Articular chondrocyte of knee joint (primary cell): ENCODE measurements around the gene ABHD14A. TPM values are rescaled to one million over a fixed set of nuclear protein-coding genes. Genes with fewer than 3 reads are reported as not detected.

Experiments
- small RNA-seq: library from RNA; depleted of rRNA; stranded (forward); fragments of <200 nt; gene quantifications from one replicate; pipeline ENCODE3, GENCODE V24; 2012
- total RNA-seq: library from RNA; depleted of rRNA; stranded (reverse); fragments of >200 nt; gene quantifications from 2 replicates; pipeline ENCODE4 v1.2.3, GENCODE V29; 2012

Gene ABHD14A
- total RNA-seq: 12.1 and 16.9 TPM in 2 replicates

DNA sequence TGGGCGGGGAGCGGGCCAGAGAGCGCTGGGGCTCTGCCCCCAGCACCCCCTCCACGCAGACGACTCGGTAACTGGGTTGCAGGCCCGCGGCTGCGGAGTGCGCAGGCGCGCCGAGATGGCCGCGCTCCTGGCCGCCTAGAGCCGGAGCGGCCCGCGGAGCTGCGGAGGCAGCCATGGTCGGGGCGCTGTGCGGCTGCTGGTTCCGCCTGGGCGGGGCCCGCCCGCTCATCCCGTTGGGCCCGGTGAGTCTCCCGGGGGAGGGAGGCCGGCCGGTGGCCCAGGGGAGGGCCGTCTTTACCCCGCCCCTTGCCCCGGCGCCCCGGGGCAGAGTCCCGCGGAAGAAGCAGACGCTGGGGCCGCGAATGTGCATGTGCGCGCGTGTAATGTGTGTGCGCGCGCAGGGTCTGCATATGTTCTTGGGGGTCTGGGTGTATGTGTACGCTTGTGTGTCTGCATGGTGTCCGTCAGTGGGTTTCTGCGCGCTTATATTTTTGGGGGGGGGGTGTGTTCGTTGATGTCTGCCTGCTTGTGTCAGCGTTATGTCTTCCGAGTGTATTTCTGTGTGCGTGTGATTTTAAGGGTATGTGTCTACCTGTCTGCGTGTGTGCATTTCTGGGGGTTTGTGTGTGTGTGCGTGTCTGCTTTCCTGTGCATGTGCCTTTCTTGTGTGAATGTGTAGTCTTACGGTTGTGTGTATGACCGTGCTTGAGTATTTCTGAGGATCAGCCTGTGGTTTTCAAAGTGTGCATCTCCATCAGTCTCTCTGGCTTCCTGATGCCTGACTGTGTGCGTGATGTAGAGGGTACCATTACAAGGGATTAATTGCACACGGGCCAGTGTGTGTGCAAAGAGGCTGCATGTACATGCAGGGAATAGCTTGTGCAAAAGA is at the start of gene ABHD14A:
TSS of gene ABHD14A (plus strand) at position 102 of the 889 bp plus-strand sequence. CDS start at position 174, 72 bp downstream.

DNA sequence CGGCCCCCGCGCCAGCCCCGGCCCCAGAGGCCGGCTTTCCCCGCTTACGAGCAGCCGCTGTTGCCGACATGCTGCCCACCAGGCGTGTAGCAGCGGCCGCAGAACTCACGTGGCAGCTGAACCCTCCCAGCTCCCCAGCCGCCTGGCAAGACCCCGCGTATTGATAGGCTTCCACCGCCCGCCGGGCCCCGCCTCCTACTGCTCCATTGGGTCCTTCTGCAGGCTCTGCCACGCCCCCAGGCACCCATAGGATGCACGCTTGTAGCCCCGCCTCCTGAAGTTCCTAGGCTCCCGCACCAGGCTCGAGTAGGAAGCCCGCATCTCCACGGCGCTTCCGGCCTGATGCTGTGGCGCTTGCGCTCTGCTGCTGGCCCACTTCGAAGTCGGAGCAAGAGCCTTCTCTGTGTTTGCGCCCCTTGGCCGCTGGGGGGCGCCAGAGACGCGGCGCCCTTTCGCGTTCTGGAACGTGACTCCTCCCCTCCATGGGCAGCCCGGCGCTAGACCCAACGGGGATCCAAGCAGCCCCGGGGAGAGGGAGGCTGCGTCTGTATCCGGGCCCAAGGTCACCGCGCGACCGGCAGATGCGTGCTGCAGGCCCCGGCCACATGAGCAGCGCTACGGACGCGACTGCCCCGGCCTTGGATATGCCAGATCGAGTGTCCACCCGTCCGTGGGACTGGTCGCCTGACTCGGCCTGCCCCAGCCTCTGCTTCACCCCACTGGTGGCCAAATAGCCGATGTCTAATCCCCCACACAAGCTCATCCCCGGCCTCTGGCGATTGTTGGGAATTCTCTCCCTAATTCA is 32.9 kb upstream of the ABHD14A start, which contains the start of the genes PARP3 and RRP9:
TSS of gene PARP3 (plus strand) at position 566 of the 805 bp plus-strand sequence. CDS start 993 bp downstream, outside the sequence.
TSS of gene RRP9 (minus strand) at position 107 of the 805 bp plus-strand sequence. CDS start at position 70, 37 bp downstream.

DNA sequence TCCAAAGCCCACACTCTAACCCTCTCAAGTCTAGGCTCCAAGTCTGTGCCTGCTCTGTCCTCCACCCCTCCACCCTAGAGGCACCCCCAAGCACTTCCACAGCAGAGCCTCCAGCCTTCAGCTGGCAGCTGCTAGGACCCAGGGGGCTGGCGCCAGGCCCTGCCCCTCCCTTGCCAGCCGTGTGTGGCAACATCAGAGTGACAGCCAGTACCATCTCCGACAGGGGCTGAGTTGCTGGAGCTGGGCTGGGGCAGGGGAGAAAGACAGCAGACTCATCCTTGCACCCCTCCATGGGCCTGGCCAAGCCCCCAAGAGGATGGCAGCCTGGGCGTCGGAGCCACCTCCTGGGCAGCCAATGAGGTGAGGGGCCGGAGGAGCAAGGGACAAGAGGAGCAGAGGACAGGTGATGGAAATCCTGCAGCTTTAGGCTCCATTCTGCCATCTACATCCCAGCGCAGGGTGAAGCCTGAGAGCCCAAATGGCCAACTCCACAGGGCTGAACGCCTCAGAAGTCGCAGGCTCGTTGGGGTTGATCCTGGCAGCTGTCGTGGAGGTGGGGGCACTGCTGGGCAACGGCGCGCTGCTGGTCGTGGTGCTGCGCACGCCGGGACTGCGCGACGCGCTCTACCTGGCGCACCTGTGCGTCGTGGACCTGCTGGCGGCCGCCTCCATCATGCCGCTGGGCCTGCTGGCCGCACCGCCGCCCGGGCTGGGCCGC is 19.5 kb upstream of the ABHD14A start, which contains the start of gene GPR62:
TSS of gene GPR62 (plus strand) at position 207 of the 718 bp plus-strand sequence. CDS start at position 479, 272 bp downstream.

DNA sequence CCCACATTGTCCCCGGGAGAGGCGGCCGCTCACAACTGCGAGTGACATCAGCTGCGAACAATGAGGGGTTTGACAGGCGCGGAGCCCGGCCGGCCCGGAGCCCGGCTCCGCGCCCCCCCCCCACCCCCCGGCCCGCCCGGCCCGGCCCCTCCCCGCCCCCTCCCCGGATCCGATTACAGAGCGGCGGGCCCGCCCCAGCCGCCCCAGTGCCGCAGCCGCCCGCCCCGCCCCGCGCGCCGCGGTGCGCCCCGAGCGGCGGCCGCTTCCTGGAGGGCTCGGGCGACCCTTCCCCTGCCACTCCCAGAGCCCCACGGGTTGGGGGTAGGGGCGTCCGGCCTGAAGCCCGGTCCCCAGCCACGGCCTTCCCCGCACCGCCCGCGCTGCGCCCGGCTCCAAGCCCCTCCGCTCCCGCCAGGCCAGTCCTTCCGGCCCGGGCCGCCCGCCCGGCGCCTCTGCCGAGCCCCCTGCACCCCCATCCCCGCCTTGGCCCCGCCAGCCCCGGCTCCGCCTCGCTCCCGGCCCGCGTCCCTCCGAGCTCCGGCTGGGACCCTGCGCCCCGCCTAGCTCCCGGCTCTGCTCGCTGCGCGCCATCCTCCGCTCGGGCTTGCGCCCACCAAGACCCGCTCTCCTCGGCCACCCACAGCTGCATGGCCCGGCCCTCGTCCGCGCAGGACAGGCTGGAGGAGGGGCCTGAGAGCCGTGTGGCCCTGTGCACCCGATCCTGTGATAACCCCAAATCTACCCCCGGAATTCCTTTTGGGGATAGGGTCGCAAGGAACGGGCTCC is 7.3 kb upstream of the ABHD14A start, which contains the start of gene PCBP4:
TSS of gene PCBP4 (minus strand) at position 71 of the 786 bp plus-strand sequence. CDS start 6,214 bp downstream, outside the sequence.

DNA sequence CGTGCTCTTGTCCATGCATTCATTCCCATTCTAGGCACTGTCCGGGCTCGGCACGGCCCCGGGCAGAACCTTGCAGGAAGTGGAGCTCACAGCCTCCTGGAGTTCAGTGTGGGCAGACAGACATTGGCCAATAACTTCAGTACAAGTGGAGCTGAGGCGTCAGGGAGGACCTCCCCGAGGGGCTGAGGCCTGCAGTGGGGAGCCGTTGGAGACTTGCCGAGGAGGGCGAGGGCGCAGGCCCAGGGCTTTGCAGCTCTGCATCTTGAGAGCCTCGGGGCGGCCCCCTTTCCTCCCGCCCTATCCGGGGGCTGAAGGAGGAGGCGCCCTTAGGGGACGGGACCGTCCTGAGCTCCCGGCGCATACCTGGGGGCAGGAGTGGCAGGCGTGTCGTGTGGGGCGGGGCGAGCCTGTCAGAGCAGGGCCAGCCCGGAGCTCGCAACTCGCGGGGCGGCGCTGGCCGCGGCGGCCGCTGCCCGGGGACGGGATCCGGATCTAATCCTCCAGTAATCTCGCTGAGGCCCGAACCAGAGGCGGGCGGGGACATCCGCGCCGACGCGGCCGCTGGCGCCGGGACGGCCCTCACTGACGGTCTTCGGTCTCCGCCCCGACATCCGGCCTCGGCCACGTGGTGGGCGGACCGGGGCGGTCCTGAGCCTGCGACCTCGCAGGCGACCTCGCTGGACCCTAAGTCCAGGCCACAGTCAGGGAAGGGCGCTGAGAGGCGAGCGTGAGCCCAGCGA is 8.1 kb downstream of the ABHD14A start, which contains the start of gene ACY1:
TSS of gene ACY1 (plus strand) at position 698 of the 740 bp plus-strand sequence. CDS start 530 bp downstream, outside the sequence.

DNA sequence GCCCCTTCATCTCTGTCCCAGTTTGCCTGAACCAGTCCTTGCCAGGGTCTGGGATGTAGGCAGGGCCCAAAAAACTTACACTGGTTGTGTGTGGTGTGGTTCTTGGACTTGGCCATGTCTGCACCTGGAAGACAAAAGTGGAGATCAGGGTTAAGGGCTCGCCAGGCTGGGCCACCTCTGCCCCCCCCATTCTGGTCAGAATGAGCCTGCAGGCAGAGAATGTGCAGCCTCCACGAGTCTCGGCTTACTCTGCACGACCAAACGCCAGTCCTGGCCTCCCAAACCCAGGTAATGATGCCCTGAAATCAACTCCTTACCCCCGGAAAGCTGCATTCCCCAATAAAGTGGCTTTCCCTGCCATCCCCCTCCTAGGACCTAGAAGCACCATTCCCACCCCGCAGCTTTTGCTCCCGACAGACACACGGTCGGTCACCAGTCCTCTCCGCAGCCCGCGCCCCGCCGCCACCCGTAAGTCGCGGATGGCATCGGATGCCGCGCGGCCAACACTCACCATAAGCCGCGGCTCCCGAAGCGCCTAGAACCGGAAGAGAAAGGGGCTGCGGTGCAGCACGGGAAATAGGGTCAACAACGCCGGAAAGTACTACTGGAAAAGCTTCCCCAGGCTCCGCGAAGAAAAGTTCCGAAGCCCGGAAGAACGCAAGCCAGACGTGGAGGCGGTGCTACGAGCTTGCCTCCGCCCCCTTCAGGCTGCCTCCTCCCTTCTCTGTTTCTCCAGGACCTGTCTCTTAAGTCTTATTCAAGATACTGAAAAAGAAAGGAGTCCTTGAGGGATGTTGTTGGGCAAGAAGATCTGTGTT is 20.7 kb downstream of the ABHD14A start, which contains the start of gene RPL29:
TSS of gene RPL29 (minus strand) at position 550 of the 818 bp plus-strand sequence. CDS start at position 116, 434 bp downstream.

Small RNA genes lying within 50 kb of the gene (small RNA-seq; reads per million reads assigned to genes)
- gene AC115284.1: not detected

Other genes with a start within 250 kb of the ABHD14A start
- gene IQCF6, start 195.8 kb upstream of the ABHD14A start, total RNA-seq: not detected in 2 replicates
- not detected in 2 replicates for gene IQCF2, start 113.4 kb upstream of the ABHD14A start, total RNA-seq
- gene IQCF5, start 99.5 kb upstream of the ABHD14A start, total RNA-seq: not detected in 2 replicates
- not detected in 2 replicates for gene IQCF1, start 71.7 kb upstream of the ABHD14A start, total RNA-seq
- gene RRP9, start 33.2 kb upstream of the ABHD14A start, total RNA-seq: 14.7 and 14.9 TPM in 2 replicates
- gene PARP3, start 32.7 kb upstream of the ABHD14A start, total RNA-seq: 45.6 and 51.9 TPM in 2 replicates
- 0.11 and 0.13 TPM in 2 replicates for gene GPR62, start 19.7 kb upstream of the ABHD14A start, total RNA-seq
- 19.5 and 20.0 TPM in 2 replicates for gene PCBP4, start 7.6 kb upstream of the ABHD14A start, total RNA-seq
- gene ABHD14B, start 1.0 kb upstream of the ABHD14A start, total RNA-seq: 28.0 and 39.1 TPM in 2 replicates
- gene ACY1, start 8.5 kb downstream of the ABHD14A start, total RNA-seq: 21.2 and 28.9 TPM in 2 replicates
- gene RPL29, start 20.8 kb downstream of the ABHD14A start, total RNA-seq: 966 and 1,076 TPM in 2 replicates
- gene DUSP7, start 81.5 kb downstream of the ABHD14A start, total RNA-seq: 7.8 and 11.4 TPM in 2 replicates
- gene POC1A, start 179.4 kb downstream of the ABHD14A start, total RNA-seq: 4.4 and 5.7 TPM in 2 replicates
- gene ALAS1, start 223.1 kb downstream of the ABHD14A start, total RNA-seq: 30.6 and 31.9 TPM in 2 replicates